HG03432 (cell line): ENCODE results near the gene FKBP10.
"Not testable (repeated sequence)": the region's sequence is repeated elsewhere in the genome, so short reads cannot be mapped to it uniquely, and the experiment has no call there.

Source experiments
- ATAC-seq: cut with Tn5 transposase; IDR thresholded peaks from one replicate; pipeline ENCODE4 v1.9.1; 2021; ENCODE audit warnings: mild to moderate bottlenecking, moderate library complexity; ENCODE audit not compliant: unreplicated experiment

FKBP10 gene

GRCh38 chr17:41810659-41811548 lies 1.9 kb upstream of the FKBP10 start:
- ATAC-seq, result peak; percentile 7

- peak; percentile 75 for ATAC-seq
These were observed 1.0 kb upstream of the FKBP10 start, which contains the start of gene P3H4 for GRCh38 chr17:41811549-41812380. Gene P3H4 (minus strand): TSS chr17:41811949. CDS start chr17:41811915, 34 bp downstream.

GRCh38 chr17:41813152-41813680 lies 412 bp downstream of the FKBP10 start:
- ATAC-seq, result no peak

GRCh38 chr17:41813699-41814124 lies 908 bp downstream of the FKBP10 start:
- no peak for ATAC-seq

GRCh38 chr17:41814195-41814594 lies 1.4 kb downstream of the FKBP10 start:
- ATAC-seq, result no peak

GRCh38 chr17:41816637-41817320 lies 4.0 kb downstream of the FKBP10 start:
- no peak for ATAC-seq

GRCh38 chr17:41818024-41818423 lies 5.2 kb downstream of the FKBP10 start:
- no peak for ATAC-seq

GRCh38 chr17:41821776-41822175 lies 9.0 kb downstream of the FKBP10 start:
- no peak for ATAC-seq

GRCh38 chr17:41822216-41823140 lies 9.7 kb downstream of the FKBP10 start:
- no peak for ATAC-seq

- ATAC-seq, result no peak
These were observed 10.3 kb downstream of the FKBP10 start for GRCh38 chr17:41823141-41823524.

- ATAC-seq, result no peak
These were observed 10.8 kb downstream of the FKBP10 start for GRCh38 chr17:41823580-41823979.

- no peak for ATAC-seq
These were observed 11.3 kb downstream of the FKBP10 start for GRCh38 chr17:41824086-41824485.

- ATAC-seq, result no peak
These were observed 12.5 kb downstream of the FKBP10 start for GRCh38 chr17:41825175-41825845.

- ATAC-seq, result not testable (repeated sequence)
These were observed 17.2 kb downstream of the FKBP10 start for GRCh38 chr17:41829961-41830360.

- ATAC-seq, result peak; percentile 25
These were observed 22.5 kb downstream of the FKBP10 start for GRCh38 chr17:41835214-41835799.

- peak; percentile 69 for ATAC-seq
These were observed 23.2 kb downstream of the FKBP10 start, which contains the start of gene NT5C3B for GRCh38 chr17:41835800-41836549. Gene NT5C3B (minus strand): TSS chr17:41836232. CDS start chr17:41836193, 39 bp downstream.

- ATAC-seq, result no peak
These were observed 23.9 kb downstream of the FKBP10 start for GRCh38 chr17:41836550-41837196.
